Measurements from ENCODE around the gene PCDHAC1. TPM values are rescaled to one million over a fixed set of nuclear protein-coding genes. Genes with fewer than 3 reads are reported as not detected.

The PCDHAC1 gene
- total and polyA plus RNA-seq, 4 donors: 0.41 to 10.0 (median 0.95) TPM

DNA sequence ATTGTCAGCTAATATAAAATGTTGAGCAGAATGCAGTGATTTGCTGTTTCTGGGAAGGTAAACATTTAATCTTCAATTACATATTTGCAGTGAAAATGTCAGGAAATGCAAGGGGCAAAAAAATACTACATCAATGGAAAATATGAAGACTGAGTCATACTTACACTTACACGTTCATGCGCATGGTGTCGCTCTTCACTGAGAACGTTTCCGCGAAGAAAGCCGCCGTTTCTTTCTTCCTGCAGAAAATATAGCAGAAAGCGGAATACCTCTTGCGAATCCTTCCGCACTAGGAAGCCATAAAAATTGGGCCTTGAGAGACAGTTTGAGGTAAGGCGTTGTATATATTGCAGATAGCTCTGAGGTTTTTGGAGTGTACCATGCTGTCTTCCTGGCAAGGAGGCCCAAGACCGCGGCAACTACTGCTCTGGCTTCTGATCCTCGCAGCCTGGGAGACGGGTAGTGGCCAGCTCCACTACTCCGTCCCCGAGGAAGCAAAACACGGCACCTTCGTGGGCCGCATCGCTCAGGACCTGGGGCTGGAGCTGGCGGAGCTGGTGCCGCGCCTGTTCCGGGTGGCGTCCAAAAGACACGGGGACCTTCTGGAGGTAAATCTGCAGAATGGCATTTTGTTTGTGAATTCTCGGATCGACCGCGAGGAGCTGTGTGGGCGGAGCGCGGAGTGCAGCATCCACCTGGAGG, 44.1 kb upstream of the PCDHAC1 start, which contains the start of gene PCDHA13:
Gene PCDHA13, plus strand, starts transcription at position 236 of the 702 bp plus-strand sequence. Its CDS starts 145 bp downstream, at position 381.
- Histone ChIP-seq H3K9me3 (ENCODE audit: control insufficient read depth in 4 of 4, insufficient read depth in 3 of 4, low read length in 3 of 4) (peaks cover 4 to 26% (median 7%) of the 10 kb centered on the region in 4 donors), H3K36me3 (ENCODE audit: control insufficient read depth in 4 of 4, insufficient read depth in 4 of 4, low read length in 4 of 4) (no peaks in the 10 kb centered on the region), H3K27me3 (ENCODE audit: control insufficient read depth in 3 of 3, insufficient read depth in 3 of 3, low read length in 2 of 3) (peaks cover 0 to 8% (median 0%) of the 10 kb centered on the region in 3 donors), H3K4me1 (ENCODE audit: control insufficient read depth in 5 of 5, insufficient read depth in 5 of 5, low read length in 5 of 5) (peaks cover 0 to 5% (median 0%) of the 10 kb centered on the region in 5 donors), H3K9ac (ENCODE audit: insufficient read depth in 1 of 2, low read length in 2 of 2) (no peak within 1 kb of the TSS), H3K4me3 (no peak within 1 kb of the TSS), H3K27ac (ENCODE audit: low read depth in 1 of 2, low read length in 1 of 2) (no peak within 1 kb of the TSS)
- ATAC-seq (ENCODE audit: insufficient read depth, low FRiP score) (peak; percentile 62), DNase-seq (peak; percentile 29 to 58 (median 49))
- TF ChIP-seq, protein P1, sequence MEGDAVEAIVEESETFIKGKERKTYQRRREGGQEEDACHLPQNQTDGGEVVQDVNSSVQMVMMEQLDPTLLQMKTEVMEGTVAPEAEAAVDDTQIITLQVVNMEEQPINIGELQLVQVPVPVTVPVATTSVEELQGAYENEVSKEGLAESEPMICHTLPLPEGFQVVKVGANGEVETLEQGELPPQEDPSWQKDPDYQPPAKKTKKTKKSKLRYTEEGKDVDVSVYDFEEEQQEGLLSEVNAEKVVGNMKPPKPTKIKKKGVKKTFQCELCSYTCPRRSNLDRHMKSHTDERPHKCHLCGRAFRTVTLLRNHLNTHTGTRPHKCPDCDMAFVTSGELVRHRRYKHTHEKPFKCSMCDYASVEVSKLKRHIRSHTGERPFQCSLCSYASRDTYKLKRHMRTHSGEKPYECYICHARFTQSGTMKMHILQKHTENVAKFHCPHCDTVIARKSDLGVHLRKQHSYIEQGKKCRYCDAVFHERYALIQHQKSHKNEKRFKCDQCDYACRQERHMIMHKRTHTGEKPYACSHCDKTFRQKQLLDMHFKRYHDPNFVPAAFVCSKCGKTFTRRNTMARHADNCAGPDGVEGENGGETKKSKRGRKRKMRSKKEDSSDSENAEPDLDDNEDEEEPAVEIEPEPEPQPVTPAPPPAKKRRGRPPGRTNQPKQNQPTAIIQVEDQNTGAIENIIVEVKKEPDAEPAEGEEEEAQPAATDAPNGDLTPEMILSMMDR (IDR thresholded peaks at IDR 0.05; ENCODE audit: control extremely low read depth, extremely low read depth): peak; percentile 15
- WGBS, 2 donors: 15 to 18% methylated on average over 32 to 35 of the region's 35 CpGs

DNA sequence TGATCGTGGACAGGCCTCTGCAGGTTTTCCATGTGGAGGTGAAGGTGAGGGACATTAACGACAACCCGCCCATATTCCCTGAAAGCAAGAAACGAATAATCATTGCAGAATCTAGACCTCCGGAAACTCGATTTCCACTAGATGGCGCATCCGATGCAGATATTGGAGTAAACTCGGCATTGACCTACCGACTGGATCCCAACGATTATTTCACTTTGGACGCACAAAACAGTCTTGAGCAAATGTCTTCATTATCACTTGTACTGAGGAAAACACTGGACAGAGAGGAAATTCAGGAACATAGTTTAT, 43.6 kb upstream of the PCDHAC1 start:
- H3K27me3 ChIP-seq (ENCODE audit: control insufficient read depth in 3 of 3, insufficient read depth in 3 of 3, low read length in 2 of 3): peaks cover 0 to 8% (median 0%) of the 10 kb centered on the region in 3 donors

DNA sequence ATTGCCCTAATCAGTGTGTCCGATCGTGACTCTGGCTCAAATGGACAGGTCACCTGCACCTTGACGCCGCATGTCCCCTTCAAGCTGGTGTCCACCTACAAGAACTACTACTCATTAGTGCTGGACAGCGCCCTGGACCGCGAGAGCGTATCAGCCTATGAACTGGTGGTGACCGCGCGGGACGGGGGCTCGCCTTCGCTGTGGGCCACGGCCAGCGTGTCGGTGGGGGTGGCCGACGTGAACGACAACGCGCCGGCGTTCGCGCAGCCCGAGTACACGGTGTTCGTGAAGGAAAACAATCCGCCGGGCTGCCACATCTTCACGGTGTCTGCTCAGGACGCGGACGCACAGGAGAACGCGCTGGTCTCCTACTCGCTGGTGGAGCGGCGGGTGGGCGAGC, 42.7 kb upstream of the PCDHAC1 start:
- ATAC-seq (ENCODE audit: insufficient read depth, low FRiP score) (no peak), DNase-seq (no peak)
- H3K4me3 ChIP-seq: no peak overlapping the region
- H3K9ac ChIP-seq (ENCODE audit: insufficient read depth in 1 of 2, low read length in 2 of 2): no peak overlapping the region
- H3K4me1 ChIP-seq (ENCODE audit: control insufficient read depth in 5 of 5, insufficient read depth in 5 of 5, low read length in 5 of 5): peaks cover 0 to 5% (median 0%) of the 10 kb centered on the region in 5 donors
- 37 to 45% methylated on average over 41 of the region's 41 CpGs for WGBS, 2 donors
- no peaks in the 10 kb centered on the region for H3K36me3 ChIP-seq (ENCODE audit: control insufficient read depth in 4 of 4, insufficient read depth in 4 of 4, low read length in 4 of 4)
- peaks cover 0 to 8% (median 0%) of the 10 kb centered on the region in 3 donors for H3K27me3 ChIP-seq (ENCODE audit: control insufficient read depth in 3 of 3, insufficient read depth in 3 of 3, low read length in 2 of 3)
- no peak overlapping the region for H3K27ac ChIP-seq (ENCODE audit: low read depth in 1 of 2, low read length in 1 of 2)
- TF ChIP-seq, protein P1 (IDR thresholded peaks at IDR 0.05; ENCODE audit: control extremely low read depth, extremely low read depth): no peak
- peaks cover 4 to 20% (median 7%) of the 10 kb centered on the region in 4 donors for H3K9me3 ChIP-seq (ENCODE audit: control insufficient read depth in 4 of 4, insufficient read depth in 3 of 4, low read length in 3 of 4)

More for the DNA sequence above, 43.6 kb upstream of the PCDHAC1 start:
- ATAC-seq (ENCODE audit: insufficient read depth, low FRiP score) (peak; percentile 27), DNase-seq (peak in 2 of 3 donors; percentile 1 to 9)
- TF ChIP-seq, protein P1 (IDR thresholded peaks at IDR 0.05; ENCODE audit: control extremely low read depth, extremely low read depth): no peak
- Histone ChIP-seq H3K27ac (ENCODE audit: low read depth in 1 of 2, low read length in 1 of 2) (no peak overlapping the region), H3K9ac (ENCODE audit: insufficient read depth in 1 of 2, low read length in 2 of 2) (no peak overlapping the region), H3K36me3 (ENCODE audit: control insufficient read depth in 4 of 4, insufficient read depth in 4 of 4, low read length in 4 of 4) (no peaks in the 10 kb centered on the region), H3K9me3 (ENCODE audit: control insufficient read depth in 4 of 4, insufficient read depth in 3 of 4, low read length in 3 of 4) (peaks cover 4 to 20% (median 7%) of the 10 kb centered on the region in 4 donors), H3K4me3 (no peak overlapping the region), H3K4me1 (ENCODE audit: control insufficient read depth in 5 of 5, insufficient read depth in 5 of 5, low read length in 5 of 5) (peaks cover 0 to 5% (median 0%) of the 10 kb centered on the region in 5 donors)
- WGBS, 2 donors: 15 to 19% methylated on average over 12 of the region's 12 CpGs
